Measurements from ENCODE around the gene KRT81.
"Not testable (repeated sequence)": the region's sequence is repeated elsewhere in the genome, so short reads cannot be mapped to it uniquely, and the experiment has no call there.

KRT81 gene

DNA sequence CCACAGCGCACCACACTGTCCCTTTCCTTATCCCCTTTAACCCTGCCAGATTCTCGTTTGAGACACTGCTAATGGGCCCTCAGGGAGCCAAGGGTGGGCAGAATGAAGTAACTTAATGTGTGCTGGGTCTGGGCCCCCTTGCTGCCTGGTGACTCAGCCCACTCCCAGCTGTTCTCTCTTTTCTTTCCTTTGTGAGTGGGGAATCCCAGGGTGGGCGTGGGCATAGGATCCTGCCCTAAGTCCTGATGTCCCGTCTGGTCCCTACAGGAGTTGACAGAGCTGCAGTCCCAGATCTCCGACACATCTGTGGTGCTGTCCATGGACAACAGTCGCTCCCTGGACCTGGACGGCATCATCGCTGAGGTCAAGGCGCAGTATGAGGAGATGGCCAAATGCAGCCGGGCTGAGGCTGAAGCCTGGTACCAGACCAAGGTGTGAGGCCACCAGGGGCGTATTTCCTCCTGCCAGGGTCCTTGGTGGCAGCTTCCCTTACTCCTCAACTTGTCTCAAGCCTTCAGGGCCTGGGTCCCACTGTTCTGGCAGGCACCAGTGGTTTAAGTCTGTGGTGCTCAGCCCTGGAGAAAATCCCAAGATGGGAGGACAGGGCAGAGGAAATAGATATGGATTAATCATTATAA lies 50.0 kb downstream of the KRT81 start:
- DNase-seq (ENCODE audit: low read depth), result no peak

DNA sequence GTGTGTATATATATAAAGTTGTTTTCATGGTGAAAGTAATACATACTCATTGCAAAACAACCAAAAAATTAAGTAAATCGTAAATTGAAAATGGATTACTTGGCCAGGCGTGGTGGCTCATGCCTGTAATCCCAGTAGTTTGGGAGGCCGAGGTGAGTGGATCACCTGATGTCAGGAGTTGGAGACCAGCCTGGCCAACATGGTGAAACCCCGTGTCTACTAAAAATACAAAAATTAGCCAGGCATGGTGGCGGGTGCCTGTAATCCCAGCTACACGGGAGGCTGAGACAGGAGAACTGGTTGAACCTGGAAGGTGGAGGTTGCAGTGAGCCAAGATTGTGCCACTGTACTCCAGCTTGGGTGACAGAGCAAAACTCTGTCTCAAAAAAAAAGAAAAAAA lies 51.1 kb downstream of the KRT81 start:
- DNase-seq (ENCODE audit: low read depth), result not testable (repeated sequence)

DNA sequence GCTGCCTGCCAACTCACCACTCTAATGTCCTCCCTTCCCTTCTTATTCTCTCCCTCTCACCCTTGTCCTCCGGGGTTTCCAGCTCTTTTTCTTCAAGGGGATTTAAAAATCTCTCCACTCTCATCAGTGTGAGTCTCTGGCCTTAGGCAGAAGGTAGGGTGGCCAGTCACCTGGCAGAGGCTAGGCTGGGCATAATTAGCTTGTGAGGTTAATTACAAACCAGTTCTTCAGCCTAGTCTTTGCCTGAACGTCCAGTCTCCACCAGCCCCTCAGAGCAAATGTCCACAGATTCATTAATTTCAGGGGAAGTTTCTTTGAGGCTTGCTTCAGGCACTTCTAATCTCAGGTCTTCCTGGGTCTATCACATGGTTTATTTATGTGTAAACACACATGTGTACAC lies 51.6 kb downstream of the KRT81 start:
- DNase-seq (ENCODE audit: low read depth), result no peak

DNA sequence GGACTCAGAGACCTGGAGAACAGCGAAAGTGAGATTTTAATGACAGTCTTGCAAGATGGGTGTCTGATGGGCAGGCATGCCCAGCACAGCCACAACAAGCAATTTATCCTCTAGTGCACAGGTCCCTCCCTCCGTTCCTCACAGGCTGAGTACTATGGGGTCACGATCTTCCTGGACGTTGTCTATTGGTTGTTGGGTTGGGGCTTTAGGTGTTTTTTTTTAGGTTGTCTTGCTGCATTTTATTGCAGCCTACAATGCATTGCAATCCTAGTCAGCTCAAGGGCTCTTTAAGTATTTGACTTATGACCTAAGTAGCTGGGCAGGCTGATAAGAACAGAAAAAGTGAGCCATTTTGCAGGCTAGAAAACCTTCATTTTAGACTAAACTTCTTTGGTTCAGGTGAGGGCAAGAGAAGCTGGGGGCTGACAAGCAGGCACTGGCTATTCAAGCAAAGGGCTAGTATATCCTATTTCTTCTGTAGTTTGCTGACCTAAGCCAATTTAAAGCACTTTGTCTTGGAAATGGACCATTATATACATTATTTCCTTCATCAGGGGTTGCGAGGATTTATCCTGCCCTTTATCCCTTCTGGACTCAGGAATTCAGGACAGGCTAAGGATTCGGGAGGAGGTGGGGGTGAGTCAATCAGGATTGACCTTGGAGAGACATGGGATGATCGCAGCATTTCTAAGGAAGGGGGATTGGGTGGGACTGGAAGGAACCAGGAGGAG lies 52.3 kb downstream of the KRT81 start:
- no peak for DNase-seq (ENCODE audit: low read depth)

DNA sequence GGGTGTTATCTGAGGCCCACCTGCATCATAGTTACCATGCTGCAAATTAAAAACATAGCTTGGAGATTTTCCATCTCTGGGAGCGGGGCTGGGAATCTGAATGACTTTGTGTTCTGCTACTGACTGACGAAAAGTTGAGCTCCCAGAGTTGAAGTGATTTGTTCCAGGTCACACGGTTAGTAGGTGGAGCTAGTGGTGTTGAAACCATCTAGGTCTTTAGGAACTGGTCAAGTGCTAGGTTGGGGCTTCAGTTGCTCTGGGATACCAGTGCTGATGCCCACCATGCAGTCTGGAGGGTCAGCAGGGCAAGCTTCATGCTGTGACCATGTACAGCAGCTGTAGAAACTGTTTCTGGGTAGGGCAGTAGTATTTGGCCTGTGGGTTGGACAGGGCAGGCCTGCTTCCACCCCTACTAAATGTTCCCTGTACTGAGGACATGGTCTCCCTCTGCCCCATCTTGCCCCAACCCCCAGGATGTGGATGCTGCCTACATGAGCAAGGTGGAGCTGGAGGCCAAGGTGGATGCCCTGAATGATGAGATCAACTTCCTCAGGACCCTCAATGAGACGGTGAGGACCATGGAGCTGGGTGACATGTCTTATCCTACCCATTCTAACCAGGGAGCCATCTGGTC lies 53.0 kb downstream of the KRT81 start:
- DNase-seq (ENCODE audit: low read depth), result no peak

DNA sequence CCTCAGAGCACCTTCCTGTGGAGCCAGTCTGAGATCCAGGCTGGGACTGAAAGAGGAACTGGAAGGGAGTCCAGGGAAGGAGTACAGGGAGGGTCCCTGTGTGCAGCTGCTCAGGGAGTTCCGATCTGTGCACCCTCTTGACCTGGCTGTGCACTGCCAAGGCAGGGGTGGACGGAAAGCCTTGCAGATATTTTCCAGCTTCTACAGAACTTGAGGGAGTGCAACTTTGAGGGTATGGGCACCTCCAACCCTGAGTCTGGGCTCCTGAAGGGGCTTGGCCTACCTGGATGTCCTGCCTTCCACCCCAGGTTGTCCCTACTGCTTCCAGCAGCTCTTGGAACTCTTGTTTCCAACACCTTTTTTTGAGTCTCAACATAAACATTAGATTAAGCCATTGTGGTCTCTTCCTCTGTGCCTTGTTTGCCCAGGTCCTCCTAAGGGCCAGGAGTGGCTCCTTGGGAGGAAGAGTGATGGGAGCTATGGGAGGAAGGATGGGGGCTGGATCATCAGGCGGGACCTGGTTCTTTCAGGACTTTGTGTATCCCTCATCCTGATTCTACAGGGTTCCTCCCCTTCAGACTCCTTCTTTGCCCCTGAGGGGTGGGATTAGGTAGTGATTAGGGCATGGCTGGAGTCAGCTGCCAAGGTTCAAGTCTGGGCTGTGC lies 54.8 kb downstream of the KRT81 start:
- no peak for DNase-seq (ENCODE audit: low read depth)

Measured in stromal cell of bone marrow (primary cell).